GM19463 (cell line): ENCODE results near the gene PAH.

Experiments
- ATAC-seq: cut with Tn5 transposase; IDR thresholded peaks from one replicate; pipeline ENCODE4 v1.9.1; 2021; ENCODE audit warnings: mild to moderate bottlenecking, moderate library complexity; ENCODE audit not compliant: unreplicated experiment

The PAH gene

DNA sequence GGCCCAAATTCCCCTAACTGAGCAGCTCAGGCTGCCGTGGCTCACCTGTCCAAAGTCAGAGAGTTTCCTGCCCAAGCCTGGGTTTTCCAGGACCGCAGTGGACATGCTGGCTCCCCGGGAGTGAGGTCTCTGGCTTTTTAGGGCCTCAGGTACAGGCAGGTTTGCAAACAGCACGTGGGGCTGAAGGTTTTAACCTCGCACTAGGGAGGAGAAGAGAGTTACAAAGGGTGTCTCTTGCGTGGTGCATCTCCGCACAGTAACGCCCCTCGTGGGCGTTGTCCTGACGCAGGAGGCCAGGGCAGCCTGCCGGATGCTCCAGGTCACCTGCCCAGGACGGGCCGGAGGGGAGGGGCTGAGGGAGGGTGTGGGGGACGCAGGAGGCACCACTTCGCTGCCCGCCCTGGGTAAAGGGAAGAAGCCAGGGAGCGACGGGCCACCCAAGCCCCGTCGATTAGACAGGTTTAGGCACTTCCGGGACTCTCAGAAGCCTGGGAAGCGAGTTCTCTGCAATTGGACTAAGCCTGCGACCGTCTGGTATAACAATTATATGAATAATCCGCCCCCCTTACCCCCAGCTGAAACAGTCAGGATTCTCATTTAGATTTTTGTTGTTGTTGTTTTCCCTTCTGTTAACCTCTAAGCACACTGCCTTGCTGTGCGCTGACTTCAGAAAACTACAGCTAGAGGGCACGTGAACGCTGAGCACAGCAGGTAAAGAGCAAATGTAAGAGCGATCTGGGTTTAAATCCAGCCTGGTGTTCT, at the start of gene PAH:
Gene PAH (minus strand): TSS at position 219 of the 762 bp plus-strand sequence. CDS start 114 bp downstream, at position 105.
- ATAC-seq: peak; percentile 73

DNA sequence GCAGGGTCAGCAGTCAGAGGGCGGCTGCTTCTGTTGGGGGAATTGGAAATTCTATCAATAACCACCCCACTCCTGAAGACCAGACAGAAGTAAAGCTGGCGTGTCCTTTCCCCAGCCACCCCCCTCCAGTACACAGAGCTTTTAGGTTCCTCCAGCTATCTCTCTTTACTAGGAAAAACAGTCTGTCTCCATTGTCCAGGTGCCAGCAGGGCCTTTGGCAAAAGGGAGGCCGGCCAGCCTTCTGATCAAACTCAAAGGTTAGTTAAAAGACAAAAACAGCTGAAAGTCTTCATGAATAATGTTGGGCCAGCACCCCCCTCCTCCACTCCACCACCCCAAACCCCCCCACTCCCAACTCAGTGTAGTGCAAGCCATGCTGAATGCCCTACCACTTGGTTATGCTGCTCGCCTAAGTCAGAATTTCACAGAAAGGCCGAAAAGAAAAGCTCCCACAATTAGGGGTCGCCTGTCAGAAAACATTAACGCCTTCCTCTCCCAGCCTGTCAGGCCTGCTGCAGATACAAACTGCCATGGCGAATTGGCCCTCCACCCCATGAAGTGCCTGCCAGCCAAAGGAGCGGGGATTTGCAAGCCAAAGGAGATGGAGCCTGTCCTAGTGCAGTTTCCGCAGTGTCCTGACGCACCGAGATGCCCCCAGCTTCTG, 49.3 kb upstream of the PAH start:
- ATAC-seq: no peak

DNA sequence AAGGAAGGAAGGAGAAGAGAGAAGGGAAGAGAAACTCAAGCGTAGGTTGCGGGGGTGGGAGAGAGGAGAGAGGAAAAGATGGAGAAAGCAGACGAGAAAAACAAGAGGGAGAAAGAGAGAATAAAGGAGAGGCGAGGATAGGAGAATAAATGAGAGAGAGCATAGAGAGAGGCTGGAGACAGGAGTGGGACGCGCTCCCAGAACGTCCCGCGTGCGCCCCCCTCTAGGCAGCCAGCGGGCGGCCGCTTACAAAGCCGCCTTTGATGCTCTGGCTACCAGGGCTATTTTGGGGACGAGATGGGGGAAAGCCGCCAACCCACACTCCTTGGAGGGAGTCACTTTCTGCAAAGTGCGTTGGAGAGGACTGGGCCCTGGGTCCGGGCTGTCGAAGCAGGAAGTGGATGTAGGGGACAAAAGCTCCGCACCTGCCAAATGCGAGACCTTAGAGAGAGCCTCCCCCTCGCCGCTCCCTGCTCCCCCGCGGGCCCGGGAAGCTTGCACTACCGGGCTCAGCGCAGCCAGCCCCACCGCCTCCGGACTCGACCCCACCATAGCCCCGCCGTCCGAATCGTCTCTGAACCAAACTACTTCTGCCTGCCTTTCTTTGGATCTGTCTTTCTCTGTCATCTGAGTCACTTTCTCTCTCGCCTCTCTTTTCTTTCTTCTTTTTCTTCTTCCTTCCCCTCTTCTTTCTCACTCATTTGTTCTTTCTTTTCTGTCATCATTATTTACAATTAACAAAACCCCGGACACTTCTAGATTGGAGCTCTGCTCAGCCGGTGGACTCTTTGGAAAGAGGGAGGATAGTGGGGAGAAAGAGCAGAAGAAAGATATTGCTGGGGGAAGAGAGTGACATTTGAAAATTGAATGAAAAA, 48.5 kb upstream of the PAH start:
- no peak for ATAC-seq

DNA sequence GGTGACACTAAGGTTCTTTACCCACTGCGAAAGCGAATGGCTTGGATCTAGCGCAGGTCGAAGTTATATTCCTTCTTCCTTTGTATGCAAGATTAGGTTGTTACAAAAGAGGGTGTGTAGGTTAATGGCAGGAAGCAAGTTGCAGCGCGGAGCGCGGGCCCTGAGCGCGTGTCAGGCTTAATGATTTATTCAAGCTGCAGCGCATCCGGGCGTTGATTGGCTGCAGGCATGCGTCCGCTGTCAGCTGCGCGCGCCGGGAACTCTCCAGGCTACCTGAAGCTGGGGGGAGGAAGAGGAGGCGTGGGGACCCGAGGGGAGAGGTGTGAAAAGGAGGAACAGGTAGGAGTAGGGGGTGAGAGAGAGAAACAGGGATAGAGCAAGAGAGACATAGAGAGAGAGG, 47.8 kb upstream of the PAH start:
- peak; percentile 62 for ATAC-seq

DNA sequence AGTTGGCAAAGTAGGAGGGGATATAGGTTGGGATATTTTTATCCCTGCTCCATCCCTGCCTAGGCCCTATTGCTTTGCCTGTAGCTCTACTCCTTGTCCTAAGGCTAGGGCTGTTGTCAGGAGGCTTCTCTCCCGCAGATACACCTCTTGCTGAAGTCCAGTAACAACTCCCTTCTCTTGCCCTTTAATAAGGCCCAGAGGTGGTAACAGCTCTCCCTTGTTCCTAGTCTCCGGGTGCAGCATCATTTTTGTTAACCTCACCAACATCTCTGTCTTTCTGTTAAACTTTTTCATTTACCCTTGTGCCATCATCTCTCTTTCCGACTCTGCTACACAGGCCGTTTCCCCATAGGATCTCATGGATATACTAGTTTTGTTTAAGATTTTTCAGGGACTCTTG, 46.8 kb upstream of the PAH start:
- no peak for ATAC-seq

DNA sequence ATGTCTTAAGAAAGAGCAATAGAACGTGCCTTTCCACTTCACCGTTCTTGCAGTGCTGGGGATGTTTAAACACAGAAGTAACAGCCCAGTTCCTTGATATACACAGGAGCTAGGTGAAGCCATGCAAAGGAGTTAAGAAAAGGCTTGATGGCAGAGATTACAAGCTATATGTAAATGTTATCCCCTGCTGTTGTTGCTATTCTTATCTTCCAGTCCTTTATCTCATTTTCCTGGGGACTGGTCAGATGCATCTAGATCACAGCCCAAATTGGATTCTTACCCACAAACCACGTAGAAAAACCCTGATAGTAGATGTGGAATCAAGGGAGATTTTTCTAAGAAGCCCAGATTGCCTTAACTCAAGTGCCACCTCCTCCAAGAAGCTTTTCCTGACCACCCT, 45.9 kb upstream of the PAH start:
- no peak for ATAC-seq

DNA sequence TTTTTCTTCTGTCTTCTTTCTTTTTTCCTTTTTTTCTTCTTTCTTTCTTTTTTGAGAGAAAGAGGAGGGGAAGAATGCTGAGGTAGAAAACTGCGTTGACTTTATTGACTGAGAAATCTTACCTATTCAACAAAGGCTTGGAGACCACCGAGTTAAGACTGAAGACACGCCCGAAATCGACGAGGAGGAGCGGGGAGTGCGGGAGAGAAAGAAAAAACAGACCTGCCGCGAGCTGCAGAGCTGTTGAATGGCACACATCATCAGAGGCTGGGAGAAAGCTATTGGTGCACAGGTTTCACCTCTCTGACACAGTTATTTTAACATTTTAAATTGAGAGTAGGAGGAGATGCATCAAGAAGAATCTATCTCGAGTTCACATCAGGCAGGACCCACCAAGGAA, 45.5 kb upstream of the PAH start:
- ATAC-seq: no peak

DNA sequence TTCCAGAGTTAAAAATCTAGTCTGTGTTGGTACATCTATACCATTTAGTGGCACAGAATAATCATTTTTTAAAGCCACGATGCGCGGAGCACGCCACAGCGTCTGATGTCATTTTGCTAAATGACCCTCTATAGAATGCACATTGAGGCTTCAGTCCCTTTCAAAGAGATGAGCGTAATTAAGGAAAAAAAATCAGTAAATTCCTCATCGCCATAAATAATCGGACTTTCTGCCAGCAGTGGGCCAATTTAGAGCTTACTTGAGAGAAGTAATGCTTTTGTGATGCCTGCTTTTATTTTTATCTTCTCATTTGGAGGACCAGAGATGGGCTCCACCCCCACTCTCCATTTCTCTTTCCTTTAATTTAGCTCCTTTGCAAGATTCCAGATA, 44.4 kb upstream of the PAH start:
- no peak for ATAC-seq

DNA sequence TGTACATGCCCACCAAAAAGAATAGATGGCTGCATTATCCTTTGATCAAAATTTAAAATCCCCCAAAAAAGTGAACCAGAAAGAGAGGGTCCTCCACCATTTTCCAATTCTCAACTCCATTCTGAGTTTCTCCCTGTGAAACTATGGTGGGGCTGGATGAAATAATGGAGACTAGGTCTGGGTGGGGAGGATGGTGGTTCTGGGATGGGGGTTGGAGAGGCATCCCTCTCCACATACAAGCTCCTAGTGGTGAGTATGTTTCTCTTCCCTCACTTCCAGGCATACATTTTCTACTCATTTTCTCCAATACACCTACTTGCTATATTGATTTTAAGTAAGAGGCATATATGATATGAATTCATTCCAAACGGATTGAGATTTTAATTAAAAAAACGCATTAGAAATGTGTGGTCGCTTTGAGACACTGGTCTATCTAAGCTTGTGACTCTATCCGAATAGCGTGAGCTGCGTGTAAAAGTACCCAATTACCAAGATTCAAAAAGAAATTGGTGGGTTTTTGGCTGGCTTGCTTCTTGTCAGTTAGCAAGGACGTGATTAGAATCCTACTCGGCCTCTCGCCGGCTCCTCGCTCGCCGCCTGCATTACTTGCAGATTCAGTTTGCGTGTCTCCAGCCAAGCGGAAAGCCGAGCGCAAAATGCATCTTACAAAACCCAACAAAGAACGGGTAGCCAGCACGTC, 43.9 kb upstream of the PAH start:
- no peak for ATAC-seq

DNA sequence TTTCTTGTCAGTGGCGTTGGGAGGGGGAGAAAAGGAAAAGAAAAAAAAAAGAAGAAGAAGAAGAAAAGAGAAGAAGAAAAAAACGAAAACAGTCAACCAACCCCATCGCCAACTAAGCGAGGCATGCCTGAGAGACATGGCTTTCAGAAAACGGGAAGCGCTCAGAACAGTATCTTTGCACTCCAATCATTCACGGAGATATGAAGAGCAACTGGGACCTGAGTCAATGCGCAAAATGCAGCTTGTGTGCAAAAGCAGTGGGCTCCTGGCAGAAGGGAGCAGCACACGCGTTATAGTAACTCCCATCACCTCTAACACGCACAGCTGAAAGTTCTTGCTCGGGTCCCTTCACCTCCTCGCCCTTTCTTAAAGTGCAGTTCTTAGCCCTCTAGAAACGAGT, 42.3 kb upstream of the PAH start:
- ATAC-seq: no peak

DNA sequence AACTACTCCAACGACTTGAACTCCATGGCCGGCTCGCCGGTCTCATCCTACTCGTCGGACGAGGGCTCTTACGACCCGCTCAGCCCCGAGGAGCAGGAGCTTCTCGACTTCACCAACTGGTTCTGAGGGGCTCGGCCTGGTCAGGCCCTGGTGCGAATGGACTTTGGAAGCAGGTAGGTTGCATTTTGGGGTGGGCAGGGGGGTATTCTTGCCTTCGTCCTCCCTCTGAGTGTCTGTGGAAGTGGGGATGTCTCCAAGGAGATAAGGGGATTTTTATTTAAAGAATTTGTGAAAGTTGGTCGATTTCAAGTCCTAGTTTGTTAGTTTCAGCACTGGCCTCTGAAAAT, 41.8 kb upstream of the PAH start:
- ATAC-seq: no peak

DNA sequence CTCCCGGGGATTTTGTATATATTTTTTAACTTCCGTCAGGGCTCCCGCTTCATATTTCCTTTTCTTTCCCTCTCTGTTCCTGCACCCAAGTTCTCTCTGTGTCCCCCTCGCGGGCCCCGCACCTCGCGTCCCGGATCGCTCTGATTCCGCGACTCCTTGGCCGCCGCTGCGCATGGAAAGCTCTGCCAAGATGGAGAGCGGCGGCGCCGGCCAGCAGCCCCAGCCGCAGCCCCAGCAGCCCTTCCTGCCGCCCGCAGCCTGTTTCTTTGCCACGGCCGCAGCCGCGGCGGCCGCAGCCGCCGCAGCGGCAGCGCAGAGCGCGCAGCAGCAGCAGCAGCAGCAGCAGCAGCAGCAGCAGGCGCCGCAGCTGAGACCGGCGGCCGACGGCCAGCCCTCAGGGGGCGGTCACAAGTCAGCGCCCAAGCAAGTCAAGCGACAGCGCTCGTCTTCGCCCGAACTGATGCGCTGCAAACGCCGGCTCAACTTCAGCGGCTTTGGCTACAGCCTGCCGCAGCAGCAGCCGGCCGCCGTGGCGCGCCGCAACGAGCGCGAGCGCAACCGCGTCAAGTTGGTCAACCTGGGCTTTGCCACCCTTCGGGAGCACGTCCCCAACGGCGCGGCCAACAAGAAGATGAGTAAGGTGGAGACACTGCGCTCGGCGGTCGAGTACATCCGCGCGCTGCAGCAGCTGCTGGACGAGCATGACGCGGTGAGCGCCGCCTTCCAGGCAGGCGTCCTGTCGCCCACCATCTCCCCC, 41.2 kb upstream of the PAH start:
- ATAC-seq: peak; percentile 39

DNA sequence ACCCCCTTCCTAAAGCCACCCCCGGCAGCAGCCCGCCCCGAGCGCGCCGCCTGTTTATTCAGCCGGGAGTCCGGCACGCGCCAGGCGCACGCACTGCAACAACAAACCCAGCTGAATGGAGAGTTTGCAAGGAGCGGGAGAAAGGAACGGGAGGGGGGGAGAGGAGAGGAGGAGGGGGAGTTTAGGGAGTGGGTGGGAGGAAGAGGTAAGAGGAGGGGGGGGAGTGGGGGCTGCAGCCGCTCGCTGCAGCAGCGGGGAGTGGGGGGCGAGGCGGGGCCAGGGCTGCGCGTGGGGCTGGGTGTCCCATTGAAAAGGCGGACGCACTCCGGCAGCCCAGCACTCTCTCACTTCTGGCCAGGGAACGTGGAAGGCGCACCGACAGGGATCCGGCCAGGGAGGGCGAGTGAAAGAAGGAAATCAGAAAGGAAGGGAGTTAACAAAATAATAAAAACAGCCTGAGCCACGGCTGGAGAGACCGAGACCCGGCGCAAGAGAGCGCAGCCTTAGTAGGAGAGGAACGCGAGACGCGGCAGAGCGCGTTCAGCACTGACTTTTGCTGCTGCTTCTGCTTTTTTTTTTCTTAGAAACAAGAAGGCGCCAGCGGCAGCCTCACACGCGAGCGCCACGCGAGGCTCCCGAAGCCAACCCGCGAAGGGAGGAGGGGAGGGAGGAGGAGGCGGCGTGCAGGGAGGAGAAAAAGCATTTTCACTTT, 40.5 kb upstream of the PAH start, which contains the start of gene ASCL1:
Gene ASCL1 (plus strand): TSS at position 336 of the 712 bp plus-strand sequence. CDS start 571 bp downstream, outside the sequence.
- peak; percentile 18 for ATAC-seq

DNA sequence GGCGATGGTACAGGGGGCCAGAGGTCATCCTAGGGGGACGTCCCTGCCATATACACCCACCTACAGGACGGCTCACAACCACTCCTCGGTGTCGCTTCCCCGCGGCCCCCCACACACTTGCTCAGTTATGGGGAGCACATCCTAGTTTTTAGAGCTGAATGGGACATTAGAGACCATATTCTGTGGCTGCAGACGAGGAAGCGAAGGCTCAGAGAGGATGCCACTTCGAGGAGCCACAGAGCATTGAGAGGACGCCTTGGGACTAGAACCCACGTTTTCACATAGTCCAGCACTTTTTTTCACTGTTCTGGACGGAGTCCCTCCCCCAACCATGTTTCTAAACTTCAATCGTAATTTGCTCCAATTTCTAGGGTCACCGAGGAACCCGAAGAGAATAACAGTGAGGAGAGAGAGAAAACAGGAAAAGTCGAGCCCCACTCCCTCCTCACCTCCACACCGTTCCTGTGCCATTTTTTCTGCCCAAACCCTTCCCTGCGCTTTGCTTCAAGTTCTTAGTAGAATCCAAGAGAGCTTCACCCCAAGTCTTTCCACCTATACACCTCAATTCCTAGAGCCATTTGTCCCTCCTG, 39.8 kb upstream of the PAH start:
- ATAC-seq: no peak

DNA sequence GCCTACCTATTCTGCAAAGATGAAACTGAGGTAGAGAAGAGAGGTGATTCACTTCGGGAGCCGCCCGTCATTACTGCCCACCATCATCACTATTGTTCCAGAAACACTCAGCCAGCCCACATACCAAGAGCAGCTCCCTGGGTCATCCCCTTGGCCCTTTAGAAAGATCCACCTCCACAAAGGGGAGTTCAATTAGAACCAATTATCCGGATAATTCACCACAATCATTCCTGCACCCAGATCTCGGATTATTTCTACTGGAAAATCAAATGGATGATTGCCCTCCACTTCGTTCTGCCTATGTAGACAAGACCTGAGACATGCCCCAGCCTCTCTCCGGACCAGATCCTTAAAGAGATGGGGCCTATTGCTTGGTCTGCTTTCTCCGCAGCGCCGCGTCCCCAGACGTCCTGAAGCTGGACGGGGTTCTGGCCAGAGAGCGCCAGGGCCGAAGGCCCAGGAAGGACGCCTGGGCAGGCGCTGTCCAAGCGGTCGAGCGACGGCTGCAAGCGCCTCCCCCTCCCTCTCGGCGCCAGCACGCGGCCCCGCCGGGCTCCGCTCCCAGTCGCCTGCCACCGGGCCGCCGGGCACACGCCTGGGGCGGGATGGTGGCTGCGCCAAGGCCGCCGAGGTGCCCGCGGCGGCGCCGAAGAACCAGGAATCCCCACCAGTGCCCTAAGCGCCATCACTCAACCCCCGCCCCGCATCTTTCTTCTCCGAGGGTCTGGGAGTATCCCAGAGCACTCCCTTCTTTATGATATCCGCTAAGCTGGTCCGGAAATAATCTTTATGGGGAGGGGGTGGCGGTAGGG, 39.1 kb upstream of the PAH start:
- ATAC-seq: no peak

DNA sequence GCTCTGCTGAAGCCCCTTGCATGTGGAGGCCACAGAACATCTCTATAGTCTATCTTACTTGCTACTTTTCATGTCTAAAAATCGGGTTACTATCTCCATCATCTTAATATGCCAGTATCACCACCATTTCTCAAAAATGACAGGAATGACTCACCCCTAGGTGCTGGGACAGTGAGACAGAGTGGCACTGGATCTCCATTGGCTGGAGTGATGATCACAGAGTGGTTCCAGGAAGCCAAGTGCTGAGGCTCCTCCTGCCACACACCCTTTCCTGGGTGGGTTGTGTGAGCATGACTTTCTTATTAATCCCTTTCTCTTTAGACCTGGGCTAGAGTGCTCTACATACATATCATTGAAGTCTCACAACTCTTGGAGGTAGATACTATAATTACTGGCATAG, 37.1 kb upstream of the PAH start:
- peak; percentile 23 for ATAC-seq

DNA sequence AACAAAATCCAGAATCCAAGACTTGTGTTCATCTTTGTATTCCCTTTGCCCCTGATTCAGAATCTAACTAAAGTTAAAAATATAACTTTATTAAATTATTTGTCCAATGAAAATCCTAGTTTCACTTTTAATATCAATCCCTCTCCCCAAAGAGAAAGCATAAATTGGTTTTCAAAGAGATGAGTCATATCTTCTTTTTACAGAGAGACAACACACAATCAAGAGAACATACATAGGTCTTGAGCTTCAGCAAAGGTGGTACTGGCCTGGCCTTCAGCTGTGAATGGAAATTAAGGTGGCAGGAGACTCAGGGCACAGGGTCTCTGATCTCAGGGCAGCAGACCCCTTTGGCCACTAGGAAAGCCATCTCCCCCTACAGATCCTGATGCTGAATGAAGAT, 36.2 kb upstream of the PAH start:
- no peak for ATAC-seq

DNA sequence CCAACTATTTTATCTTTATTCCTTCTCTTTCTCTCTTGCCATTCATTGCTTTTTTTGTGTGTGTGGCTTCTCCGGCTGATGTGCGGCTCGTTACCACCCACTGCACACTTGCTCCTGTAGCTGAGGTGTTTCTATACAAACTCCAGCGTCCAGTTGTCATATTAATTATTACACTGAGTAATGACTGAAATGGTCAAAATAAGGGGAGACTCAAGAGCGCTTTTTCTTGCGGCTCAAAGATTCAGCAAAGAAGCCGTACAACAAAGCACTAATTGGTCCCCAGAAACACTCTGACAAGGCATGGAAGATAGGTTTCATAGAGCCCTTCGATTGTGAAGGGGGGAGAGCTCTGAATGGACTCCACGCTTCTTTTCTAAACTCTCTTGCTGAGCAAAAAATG, 34.8 kb upstream of the PAH start:
- no peak for ATAC-seq
